ENCODE results near the gene SLC6A9. TPM values are rescaled to one million over a fixed set of nuclear protein-coding genes. Genes with fewer than 3 reads are reported as not detected.

The SLC6A9 gene
- total and polyA plus RNA-seq, 2 of the 8 experiments (the other 6 are each of a cell fraction or from before 2014, with no cell fraction given) = 20.2 to 24.2 TPM

GRCh38 chr1:43999455-43999854 is 31.8 kb downstream of the SLC6A9 start:
- no peak overlapping the region for H4K91ac ChIP-seq (replicated peaks; ENCODE audit: insufficient read length, low read length)
- no peak overlapping the region for H3K18ac ChIP-seq (ENCODE audit: extremely low read depth, low read length)
- no peak overlapping the region for H2BK120ac ChIP-seq (replicated peaks; ENCODE audit: low read depth, low read length)
- ChIA-PET POLR2A (ENCODE audit: partially characterized antibody) (interaction anchor here (0.8 to 27.1 kb wide), 5 partner anchors 7 to 49 kb away, joined by 3 to 544 read pairs (median 7); partner anchors contain the start of gene SLC6A9), CTCF (ENCODE audit: partially characterized antibody) (interaction anchor here (1.0 to 21.8 kb wide), 8 partner anchors 12 to 236 kb away, joined by 3 to 478 read pairs (median 5); no protein-coding TSS in a partner anchor)
- no peak overlapping the region for H4K8ac ChIP-seq (ENCODE audit: extremely low read depth, insufficient read depth, low read length)
- H3K9me3 ChIP-seq (ENCODE audit: insufficient read depth in 2 of 2, low read depth in 1 of 2, low read length in 1 of 2) = no peaks in the 10 kb centered on the region
- no peak overlapping the region for H2AFZ ChIP-seq (ENCODE audit: low read length)
- no peak overlapping the region for H2BK15ac ChIP-seq (ENCODE audit: low read length)
- no peaks in the 10 kb centered on the region for H3K27me3 ChIP-seq (replicated peaks in 1 of 4; ENCODE audit: control insufficient read depth in 3 of 4, extremely low read depth in 1 of 4, insufficient read depth in 3 of 4, low read length in 3 of 4)
- no peak for FAIRE-seq
- no peak overlapping the region for H2BK12ac ChIP-seq (ENCODE audit: low read depth, low read length)
- WGBS, 2 experiments (ENCODE audit: extremely low coverage in 1 of 2, insufficient coverage in 1 of 2, insufficient read length in 1 of 2, insufficient replicate concordance in 2 of 2, low coverage in 1 of 2, low lambda C conversion rate in 2 of 2, missing lambda C conversion rate in 1 of 2) = 96% methylated on average over 8 of the region's 8 CpGs; no CpG with 5 or more reads in 1 of the 2 experiments
- no peak overlapping the region for H4K5ac ChIP-seq (ENCODE audit: insufficient read length, low read depth, low read length)
- peaks cover 0 to 11% (median 8%) of the 10 kb centered on the region in 4 experiments; a peak in 5 of 8 replicates for H3K36me3 ChIP-seq (ENCODE audit: control insufficient read depth in 2 of 4, insufficient read depth in 4 of 4, low read length in 3 of 4)
- no peak overlapping the region for H3K4me3 ChIP-seq (ENCODE audit: extremely low read depth in 1 of 4, insufficient read depth in 2 of 4, low read depth in 3 of 4, low read length in 4 of 4)
- no peak overlapping the region for H3K56ac ChIP-seq (replicated peaks; ENCODE audit: insufficient read length, low read depth, low read length)
- H3K79me2 ChIP-seq (ENCODE audit: control insufficient read depth in 1 of 2, insufficient read depth in 2 of 2, low read length in 2 of 2) = no peaks in the 10 kb centered on the region
- no peak overlapping the region for H2BK5ac ChIP-seq (ENCODE audit: low read depth, low read length)
- H3K79me1 ChIP-seq (ENCODE audit: low read depth, low read length) = no peaks in the 10 kb centered on the region
- H2BK20ac ChIP-seq (ENCODE audit: low read length) = no peak overlapping the region
- H3K4me1 ChIP-seq (replicated peaks in 1 of 4; ENCODE audit: control insufficient read depth in 3 of 4, insufficient read depth in 4 of 4, low read length in 3 of 4) = no peaks in the 10 kb centered on the region; a peak in 1 of 7 replicates
- H3K9ac ChIP-seq (replicated peaks in 1 of 4; ENCODE audit: extremely low read depth in 1 of 4, low read depth in 3 of 4, low read length in 3 of 4) = no peak overlapping the region
- H3K23me2 ChIP-seq (ENCODE audit: low read depth, low read length) = no peaks in the 10 kb centered on the region
- H3K14ac ChIP-seq (ENCODE audit: insufficient read length) = no peak overlapping the region
- H3K27ac ChIP-seq (ENCODE audit: low read depth, low read length) = no peak overlapping the region
- TF ChIP-seq BRCA1 (IDR thresholded peaks at IDR 0.05; ENCODE audit: low read depth, low read length) (no peak), RFX5 (IDR thresholded peaks at IDR 0.05; ENCODE audit: borderline replicate concordance, low read depth, low read length) (no peak), YY1 (IDR thresholded peaks at IDR 0.05; ENCODE audit: low read depth, low read length) (no peak), BACH1 (IDR thresholded peaks at IDR 0.05; ENCODE audit: low read length) (no peak), JUND (IDR thresholded peaks at IDR 0.05; ENCODE audit: low read length) (no peak), RAD21 (IDR thresholded peaks at IDR 0.05 in 1 of 2, conservative IDR thresholded peaks at IDR 0.05 in 1 of 2; ENCODE audit: low read depth in 2 of 2, low read length in 2 of 2) (no peak), MAX (IDR thresholded peaks at IDR 0.05) (no peak), TBP (IDR thresholded peaks at IDR 0.05; ENCODE audit: low read depth, low read length) (no peak), SP4 (IDR thresholded peaks at IDR 0.05; ENCODE audit: low read length) (no peak), FOSL1 (IDR thresholded peaks at IDR 0.05; ENCODE audit: insufficient read depth, low read depth, low read length) (no peak)
- H4K20me1 ChIP-seq (replicated peaks in 1 of 2; ENCODE audit: control insufficient read depth in 1 of 2, insufficient read depth in 2 of 2, low read length in 2 of 2) = peaks cover 2% of the 10 kb centered on the region in 2 experiments
- H3K23ac ChIP-seq (ENCODE audit: insufficient read length) = no peak overlapping the region
- no peak for DNase-seq (ENCODE audit: low read depth in 1 of 2, low spot score in 2 of 2)
- no peak overlapping the region for H2AK5ac ChIP-seq (ENCODE audit: low read depth, low read length)
- H3K4me2 ChIP-seq (ENCODE audit: insufficient read depth in 1 of 2, low read depth in 2 of 2, low read length in 2 of 2) = no peak overlapping the region
- H3K4ac ChIP-seq (replicated peaks; ENCODE audit: insufficient read length, low read depth, low read length) = no peak overlapping the region

Measured in H1 (cell line).